ENCODE measurements around the gene ST8SIA2. TPM values are rescaled to one million over a fixed set of nuclear protein-coding genes. Genes with fewer than 3 reads are reported as not detected.
"Not testable (repeated sequence)": the region's sequence is repeated elsewhere in the genome, so short reads cannot be mapped to it uniquely, and the experiment has no call there.

Gene ST8SIA2
- total RNA-seq, 1 donor from 2014 or later, result 3.2 TPM

DNA sequence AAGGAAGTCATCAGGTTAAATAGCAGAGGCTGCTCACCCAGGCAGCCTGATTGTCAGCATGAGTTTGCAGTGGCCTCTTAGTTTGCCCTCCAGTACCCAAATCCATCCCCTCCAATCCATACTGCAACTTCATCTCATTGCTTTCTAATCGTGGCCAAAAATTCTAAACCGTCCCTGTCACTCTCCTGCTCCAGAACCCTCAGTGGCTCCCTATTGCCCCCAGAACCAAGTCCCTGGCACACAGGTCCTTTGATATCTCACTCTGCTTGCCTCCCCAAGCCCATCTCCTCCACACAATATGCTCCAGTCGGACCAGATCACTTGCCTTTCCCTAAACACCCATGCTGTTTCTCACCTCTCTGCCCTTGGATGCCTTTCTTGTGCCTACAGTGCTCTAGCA, 49.7 kb downstream of the ST8SIA2 start:
- DNase-seq, result no peak

DNA sequence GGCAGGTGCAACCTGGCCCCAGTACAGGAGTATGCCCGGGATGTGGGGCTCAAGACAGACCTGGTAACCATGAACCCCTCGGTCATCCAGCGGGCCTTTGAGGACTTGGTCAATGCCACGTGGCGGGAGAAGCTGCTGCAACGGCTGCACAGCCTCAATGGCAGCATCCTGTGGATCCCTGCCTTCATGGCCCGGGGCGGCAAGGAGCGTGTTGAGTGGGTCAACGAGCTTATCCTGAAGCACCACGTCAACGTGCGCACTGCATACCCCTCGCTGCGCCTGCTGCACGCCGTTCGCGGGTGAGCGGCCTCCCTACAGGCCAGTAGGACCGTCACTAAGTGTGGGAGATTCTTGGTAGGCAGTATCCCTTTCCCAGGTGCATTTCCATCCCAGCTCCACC, 51.0 kb downstream of the ST8SIA2 start:
- no peak for DNase-seq

DNA sequence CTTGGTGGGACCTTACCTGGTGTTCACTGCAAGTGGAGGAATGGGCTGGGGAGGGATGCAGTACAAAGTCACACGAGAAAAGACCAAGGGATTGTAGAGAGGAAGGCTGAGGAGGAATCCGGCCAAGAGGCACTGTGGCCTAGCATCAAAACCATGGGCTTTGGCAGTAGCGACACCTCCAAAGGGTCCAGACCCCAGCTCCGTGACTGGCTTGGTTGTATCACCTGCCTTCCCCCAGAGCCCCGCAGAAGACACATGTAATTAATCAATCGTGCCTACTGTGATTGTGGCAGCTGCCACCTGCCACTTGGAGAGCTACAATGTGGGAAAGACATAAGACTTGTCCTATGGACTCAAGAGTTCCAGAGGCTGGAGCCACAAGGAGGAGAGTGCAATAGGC, 54.7 kb downstream of the ST8SIA2 start:
- no peak for DNase-seq

DNA sequence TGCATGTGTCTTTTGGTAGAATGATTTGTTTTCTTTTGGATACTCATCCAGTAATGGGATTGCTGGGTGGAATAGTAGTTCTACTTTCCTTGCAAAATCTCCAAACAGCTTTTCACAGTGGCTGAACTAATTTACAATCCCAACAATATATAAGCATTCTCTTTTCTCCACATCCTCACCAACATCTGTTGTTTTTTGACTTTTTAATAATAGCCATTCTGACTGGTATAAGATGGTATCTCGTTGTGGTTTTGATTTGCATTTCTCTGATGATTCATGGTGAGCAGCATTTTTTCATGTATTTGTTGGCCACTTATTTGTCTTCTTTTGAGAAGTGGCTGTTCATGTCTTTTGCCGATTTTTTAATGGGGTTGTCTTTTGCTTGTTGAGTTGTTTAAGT, 55.8 kb downstream of the ST8SIA2 start:
- no peak for DNase-seq

DNA sequence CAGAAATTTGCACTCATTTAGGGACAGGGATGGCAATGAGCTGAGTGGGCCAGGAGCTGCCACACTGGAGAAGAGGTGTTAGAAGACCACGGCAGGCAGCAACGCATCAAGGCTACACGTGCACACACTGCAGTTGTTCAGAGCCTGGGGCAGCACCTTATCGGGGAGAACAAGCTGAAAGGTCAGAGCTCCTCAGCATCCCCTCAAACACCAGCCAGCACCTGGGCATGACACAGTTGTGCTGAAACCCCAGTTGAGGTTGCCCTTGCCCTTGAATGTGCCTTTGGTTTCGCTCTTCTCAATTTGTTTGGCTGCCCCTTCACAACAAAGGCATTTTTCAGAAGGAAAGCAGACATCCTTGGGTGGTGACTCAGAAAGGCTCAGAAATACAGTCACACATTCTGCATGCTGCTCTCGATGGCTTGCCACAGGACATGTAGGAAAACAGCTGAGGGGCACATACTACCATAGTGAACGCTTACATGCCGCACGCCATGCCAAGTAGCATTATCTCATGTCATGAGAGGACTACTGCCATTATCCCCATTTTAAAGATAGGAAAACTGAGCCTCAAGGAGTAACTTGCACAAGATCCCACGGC, 57.6 kb downstream of the ST8SIA2 start:
- DNase-seq, result no peak

DNA sequence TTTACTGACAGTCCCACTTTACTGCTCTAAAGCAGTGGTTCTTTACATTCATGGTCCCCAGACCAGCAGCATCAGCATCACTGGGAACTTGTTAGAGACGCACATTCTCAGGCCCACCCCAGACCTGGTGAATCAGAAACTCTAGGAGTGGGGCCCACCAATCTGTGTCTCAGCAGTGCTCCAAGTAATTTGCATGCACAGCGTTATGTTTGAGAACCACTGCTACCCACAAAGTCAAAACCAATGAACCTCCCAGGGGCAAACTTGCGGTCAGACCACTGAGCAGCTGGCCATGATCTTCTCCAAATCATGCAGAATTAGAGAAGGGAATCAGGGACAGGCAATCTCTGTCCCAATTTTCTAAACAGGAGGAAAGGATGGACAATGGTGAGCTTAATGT, 58.5 kb downstream of the ST8SIA2 start:
- DNase-seq, result no peak

DNA sequence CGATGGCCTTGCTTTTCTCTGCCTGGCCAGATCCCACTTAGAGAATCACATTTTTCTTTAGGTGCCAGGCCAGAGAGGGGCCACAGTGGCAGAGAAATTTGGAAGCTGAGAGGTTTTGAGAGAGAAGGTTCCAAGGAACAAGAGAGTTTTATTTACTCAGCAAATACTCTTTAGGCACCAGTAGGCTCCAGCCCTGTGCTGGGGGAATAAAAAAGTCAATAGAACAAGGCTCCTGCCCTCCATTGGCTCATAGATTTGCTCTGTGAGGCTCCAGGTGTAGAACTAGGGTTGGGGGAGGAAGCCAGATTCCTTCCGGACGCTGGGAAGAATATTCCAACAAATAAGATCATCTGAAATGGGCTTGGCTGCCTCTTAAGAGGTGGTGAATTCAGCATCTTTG, 59.9 kb downstream of the ST8SIA2 start:
- no peak for DNase-seq

DNA sequence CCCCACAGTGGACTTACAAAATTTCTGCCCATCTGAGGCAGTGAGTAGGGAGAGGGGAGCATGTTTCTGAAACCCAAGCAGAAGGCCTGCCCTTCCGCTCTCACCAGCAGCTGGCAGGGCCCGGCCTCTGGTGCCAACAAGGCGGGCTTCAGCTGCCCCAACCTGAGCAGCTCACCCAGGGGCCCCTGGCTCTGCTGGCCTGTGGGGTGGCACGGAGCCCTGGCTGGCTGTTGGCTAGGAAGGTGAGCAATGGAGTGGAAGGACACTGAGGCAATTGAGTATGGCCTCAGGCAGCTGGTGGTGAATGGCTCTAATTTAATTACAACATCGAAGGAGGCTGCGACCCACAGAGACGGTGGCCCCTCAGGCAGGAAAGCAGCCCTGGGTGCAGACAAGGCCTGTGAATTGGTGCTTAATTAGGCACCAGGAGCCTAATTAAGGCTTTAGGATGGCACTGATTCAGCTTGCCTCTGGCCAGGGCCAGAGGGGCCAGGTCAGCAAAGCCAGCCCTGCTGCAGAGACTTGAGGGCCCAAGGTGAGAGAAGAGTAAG, 60.9 kb downstream of the ST8SIA2 start:
- no peak for DNase-seq

DNA sequence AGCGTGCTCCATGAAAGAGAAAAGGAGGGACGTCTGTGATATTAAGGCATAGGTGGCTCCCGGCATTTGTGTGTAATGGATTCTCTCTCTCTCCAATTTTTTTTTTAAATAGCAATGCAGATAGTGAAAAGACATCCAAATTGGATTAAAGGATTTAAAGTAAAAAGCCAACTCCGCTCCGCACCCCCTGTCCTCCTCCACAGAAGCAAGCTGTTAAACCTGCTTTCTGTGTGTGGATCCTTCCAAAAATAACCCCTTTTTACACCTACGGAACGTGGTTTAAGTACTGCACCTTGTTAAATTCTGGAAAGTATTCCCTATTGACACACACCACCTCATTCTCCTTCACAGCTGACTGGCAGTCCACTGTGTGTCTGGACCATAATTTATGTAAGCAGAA, 61.6 kb downstream of the ST8SIA2 start:
- DNase-seq, result no peak

DNA sequence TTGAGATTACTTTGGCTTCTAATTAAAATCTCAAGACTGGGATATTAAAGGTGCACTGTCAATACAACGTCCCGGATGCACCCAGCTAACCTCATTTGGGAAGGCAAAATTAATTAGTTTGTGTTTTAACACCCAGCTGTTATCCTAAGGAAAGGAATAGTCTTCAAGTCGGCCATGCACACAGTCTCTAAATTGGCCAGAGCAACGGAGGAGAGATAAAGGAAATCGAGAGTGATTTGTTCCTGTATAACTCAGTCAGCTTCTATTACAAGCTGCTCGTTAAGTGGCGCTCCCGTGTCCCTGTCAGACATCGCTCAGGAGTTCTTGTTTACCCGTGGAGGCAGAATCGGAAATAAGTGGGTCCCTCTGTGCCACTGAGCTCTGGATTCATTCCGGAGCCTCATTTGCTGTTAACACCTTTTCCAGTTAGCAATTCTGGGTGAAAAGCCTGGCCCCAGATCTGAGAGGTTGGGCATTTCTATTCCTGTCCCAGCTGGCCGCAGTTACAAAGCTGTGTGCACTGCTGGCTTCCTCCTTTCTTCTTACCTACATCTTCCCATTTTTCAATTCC, 63.9 kb downstream of the ST8SIA2 start:
- DNase-seq, result no peak

DNA sequence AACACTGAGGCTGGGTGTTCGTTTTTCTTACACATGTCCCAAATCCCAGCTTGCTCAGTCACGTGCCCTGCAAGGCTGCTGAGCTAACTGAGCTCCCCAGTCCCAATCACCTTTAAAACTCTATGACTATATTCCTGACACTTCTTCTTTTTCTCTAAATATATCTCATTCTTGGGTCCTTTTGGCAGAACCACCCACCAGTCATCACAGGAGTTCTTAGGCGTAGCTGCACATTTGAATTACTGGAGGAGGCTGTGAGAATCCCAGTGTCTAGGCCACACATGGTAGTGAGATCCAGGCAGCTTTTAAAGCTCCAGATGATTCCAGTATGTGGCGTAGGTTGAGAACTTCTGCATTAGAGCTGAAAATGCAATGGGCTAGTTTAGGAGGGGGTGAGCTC, 66.3 kb downstream of the ST8SIA2 start:
- DNase-seq, result no peak

DNA sequence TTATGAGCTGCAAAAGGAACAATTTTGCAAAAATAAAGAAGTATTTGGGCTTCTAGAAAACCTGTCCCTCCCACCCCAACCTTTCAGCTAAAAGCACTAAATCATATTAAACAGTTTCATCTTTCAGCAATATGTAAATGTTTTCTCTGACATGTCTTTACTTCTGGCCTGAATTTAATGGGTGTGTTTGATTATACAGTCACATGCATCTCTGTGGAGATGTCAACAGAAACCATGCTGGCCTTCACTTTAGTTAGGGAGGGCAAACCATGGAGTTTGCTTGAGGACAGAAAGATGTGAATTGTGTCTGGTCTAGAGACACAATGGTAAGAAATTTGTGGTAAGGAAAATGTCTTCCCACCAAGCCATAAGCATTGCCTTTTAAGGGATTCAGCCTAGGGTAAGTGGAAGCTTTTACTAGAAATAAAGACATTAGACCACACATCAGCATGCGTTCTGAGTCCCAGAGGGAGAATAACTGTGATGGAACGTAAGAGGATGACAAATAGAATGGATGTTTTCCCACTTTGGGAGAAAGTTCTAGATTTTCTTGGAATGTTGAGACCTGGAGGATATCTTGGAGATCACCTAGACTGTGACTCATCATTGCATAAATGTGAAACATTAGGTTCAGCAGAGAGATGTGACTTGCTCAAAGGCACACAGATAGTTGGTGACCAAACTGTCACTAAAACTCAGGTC, 68.9 kb downstream of the ST8SIA2 start:
- no peak for DNase-seq

DNA sequence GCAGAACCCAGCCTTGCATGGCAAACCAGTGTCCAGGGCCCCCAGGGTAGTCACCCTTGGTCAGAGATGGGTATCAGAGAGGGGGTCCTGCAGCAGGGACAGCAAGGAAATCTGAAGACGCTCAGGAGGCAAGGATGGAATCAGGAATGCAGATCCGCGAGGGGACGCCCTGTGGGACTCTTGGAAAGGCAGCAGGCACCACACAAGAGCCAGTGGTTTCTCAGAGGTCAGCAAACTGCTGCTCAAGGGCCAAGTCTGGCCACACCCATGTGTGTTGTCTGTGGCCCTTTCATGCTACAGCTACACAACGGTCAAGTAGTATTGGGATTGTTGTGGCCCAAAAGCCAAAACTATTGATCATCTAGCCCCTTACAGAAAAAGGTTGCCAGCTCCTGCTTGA, 69.7 kb downstream of the ST8SIA2 start:
- DNase-seq, result no peak

DNA sequence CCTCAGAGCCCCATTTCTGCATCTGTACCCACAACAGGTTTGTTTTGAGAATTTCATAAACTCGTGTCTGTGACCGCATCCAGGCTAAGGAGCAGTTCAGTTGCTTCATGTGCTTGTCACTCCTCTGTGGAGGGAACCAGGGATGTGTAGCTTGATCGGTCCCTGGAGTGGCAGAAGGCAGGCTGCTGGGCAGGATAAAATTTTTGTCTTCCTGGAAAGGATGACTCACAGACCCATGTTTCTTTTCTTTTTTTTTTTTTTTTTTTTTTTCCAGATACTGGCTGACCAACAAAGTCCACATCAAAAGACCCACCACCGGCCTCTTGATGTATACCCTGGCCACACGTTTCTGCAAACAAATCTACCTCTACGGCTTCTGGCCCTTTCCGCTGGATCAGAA, 70.1 kb downstream of the ST8SIA2 start:
- no peak for DNase-seq

DNA sequence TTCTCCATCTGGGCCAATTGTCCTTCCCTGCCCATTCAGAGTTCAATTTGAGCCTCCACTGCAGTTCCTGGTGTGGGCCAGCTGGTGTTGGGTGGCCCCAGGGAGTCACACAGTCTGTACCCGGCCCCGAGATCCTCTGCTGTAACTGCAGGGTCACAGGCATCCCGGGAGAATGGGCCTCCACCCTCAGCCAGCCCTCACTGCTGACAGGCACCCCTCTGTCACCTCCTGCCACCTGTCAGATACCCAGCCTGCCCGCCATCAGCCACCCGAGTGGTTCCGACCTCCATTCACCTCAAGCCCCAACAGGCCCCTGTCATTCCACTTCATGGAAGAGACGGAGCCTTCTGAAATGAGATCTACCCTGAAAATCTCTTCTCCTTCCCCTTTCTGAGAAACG, 73.2 kb downstream of the ST8SIA2 start:
- DNase-seq, result no peak

DNA sequence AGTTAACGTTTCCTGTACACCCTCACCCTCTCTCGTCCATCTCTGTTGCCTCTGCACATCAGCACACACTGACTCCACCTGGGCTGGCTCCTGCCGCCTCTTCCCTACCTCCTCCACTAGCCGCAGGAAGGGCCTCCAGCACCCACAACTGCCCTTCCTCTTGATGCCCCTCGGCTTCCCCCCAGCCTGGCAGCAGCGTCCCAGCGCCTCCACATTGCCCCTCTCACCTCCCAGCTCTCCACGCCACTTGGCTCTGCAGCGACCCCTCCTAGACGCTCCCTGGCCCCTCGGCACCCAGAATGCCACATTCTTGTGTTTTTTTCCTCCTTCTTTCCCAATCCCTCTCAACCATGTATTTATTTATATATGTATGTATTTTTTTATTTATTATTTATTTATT, 73.6 kb downstream of the ST8SIA2 start:
- DNase-seq, result no peak

DNA sequence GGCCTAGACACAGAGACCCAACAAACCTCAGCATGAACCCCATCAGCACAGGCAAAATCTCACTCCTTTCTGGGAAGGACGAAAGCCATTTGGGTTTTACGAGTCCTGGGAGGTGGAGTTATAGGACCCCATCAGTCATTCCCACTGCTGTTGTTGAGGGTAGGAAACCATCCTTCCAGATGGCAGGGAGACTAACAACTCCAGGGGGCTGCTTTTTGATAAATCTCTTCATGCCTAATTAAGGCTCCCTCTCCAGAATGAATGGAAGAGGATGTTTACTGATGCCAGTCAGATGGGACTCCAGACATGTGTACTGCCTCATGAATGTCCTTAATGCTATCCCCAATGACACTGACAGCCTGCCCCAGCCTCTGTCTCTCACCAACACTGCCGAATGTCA, 75.3 kb downstream of the ST8SIA2 start:
- no peak for DNase-seq

DNA sequence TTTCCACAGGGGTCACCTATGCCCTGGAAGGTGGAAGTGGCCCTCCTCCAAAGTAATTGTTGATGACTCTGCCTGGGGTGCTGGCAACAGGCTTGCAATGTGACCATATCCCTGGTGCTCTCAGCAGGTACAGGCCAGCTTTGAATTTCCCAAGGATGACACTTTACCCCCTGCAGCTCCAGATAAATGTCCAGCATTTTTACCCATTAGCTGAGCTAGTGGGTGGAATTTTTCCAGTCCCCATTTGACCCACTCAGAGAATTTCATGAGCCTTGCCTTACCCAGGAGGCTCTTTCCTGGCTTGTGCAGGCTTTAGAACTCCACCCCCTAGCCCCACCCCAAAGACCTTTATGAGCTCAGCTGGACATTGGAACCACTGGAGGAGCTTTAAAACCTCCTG, 77.6 kb downstream of the ST8SIA2 start:
- DNase-seq, result no peak

DNA sequence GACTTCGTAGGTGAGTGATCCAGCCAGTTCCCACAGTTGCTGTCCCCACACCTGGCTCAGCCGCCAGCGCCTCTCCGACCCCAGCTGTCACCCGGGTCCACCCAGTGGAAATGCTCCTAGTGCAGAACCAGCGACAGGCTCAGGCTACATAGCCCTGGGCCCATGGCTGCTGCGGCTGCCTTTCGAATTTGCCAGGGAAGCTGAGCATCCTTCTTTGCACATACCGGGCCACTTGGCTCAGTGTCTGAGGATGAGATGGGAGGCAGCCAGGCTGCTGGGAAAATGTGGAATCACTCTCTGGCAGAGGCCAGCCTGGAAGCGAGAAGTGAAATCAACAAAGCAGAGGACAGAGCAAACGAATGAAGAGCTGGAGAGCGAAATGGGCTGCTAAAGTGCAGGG, 80.1 kb downstream of the ST8SIA2 start:
- no peak for DNase-seq

DNA sequence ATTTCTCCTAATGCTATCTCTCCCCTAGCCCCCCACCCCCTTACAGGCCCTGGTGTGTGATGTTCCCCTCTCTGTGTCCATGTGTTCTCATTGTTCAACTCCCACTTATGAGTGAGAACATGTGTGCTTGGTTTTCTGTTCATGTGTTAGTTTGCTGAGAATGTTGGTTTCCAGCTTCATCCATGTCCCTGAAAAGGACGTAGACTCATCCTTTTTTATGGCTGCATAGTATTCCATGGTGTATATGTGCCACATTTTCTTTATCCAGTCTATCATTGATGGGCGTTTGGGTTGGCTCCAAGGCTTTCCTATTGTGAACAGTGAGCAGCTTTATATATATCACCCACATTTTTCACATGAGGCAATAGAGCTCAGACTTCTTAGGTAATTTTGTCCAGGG, 86.0 kb downstream of the ST8SIA2 start:
- not testable (repeated sequence) for DNase-seq

DNA sequence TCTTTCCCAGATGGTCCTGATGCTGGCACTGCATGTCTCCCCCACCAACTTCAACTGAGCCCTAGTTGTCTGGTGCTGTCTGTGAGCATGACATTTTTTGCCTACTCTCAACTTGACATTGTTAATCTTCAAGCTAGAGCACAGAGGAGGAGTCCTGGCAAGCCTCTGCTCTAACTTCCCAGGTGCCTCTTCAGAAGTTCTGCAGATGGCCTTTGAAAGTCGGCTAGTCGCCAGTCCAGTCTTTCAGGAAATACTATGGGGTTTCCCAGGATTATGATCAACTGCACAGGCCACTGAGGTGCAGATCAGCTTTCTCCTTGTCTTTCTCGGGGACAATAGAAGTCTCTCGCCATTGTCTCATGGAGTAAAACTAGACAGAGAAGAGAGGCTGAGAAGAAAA, 86.7 kb downstream of the ST8SIA2 start:
- no peak for DNase-seq

DNA sequence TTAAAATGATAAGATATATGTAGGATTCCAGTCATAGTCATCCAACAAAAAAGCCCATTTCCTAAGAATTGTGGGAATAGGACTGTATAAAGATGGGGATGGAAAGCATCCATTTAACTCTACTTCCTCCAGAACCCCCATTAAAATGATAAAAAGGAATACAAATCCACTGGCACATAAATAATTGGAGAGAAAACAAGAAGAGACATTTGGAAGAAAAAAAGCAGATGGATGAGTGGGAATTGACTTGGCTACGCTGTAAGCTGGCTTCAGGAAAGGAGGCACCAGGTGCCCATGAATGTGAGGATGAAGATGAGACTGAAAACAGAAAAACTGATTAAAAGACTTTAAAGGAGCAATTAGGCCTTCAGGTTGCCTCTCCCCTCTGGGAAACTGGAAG, 91.8 kb downstream of the ST8SIA2 start:
- DNase-seq, result no peak

DNA sequence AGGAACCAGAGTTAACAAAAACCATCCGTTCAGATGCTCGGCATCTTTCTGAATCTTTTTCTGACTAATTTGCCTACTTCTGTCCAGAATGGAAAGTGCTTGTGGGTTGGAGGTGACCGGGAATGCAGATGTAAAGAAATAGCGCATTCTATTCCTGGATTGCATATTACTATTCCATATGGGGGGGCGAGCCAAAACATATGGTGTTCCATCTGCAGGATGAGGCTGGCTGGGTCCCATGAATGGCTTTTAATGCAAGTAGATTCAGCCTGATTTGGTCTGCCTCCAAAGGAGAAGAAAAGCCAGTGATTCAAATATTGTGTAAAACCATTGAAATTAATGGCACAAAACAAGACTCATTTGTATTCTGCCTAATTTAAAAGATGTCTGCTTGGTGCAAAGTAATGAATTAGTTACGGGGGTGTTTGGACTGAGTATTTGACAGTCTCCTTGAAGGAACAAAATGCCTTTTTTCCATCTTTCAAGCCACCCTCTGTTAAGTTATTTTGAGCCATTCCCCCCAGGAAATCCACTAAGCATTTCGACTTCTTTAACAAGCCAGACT, 99.0 kb downstream of the ST8SIA2 start:
- DNase-seq, result peak; percentile 83
